HG03432 (cell line): Measurements from ENCODE around the gene EME2.

Experiments
- ATAC-seq: cut with Tn5 transposase; IDR thresholded peaks from one replicate; pipeline ENCODE4 v1.9.1; 2021; ENCODE audit warnings: mild to moderate bottlenecking, moderate library complexity; ENCODE audit not compliant: unreplicated experiment

Gene EME2

DNA sequence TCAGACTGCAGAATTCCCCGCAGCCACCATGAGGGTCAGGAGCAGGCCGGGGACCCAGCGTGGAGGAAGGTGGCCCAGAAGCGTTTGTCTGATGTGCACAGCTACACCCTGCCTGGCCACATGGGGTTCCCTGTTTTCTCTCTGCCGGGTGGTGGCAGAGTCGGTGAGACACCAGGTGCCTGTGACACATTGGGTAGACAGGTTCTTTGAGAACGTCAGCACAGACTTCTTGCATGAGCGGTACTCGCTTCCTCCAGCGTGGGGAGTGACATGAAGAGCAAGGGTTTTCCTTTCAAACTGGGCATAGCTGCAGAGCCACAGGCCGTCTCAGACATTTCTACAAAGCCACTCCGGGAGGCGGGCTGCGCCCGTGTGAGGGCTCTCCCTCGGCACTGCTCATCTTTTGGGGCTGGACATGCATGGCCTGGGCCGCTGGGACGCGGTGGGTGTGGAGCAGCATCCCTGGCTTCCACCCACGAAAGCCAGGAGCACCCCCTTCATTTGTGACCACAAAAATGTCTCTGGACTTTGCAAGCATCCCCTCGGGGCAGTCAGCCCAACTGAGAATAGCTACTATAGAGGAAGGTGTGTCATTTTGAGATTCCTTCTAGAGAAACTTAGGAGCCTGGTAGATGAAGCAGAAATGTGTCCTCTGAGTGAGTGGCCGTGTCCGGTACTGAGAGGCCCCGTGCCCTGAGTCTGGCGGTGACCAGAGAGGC lies 27.3 kb upstream of the EME2 start:
- ATAC-seq = no peak

DNA sequence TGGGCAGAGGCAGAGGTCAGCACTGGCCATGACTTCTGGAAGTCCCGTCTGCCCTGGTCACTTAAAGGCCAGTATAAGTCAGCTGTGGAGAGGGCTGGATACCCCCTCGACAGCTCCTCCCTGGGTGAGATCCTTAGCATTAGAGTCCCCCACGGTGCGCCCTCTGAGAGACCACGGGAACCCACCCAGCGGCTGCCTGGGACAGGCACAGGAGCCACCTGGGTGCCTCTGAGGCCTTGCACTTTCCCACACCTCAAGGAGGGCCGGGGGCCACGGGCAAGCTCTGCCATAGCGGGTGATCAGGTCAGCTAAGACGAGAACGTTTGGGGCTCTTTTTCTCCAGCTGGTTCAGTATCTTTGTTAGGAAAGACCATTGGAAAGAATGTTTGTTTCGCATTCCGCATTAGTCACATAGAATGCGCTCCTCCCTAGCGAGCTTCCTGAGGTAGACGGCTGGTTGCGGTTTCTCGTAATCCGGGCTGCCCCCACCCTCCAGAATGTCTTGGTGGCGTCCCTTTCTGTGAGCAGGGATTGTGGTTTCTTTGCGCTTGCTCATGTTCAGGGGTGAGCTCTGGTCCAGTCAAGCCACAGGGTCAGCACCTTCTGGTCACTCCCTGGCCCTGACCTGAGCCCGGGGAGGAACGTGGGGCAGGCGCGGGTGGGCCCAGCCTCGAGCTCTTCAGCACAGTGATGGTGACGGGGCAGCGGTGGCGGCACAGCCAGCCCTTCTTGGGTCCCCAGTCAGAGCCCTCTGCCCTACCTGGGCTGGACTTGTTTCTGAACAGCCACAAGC lies 26.5 kb upstream of the EME2 start:
- no peak for ATAC-seq

DNA sequence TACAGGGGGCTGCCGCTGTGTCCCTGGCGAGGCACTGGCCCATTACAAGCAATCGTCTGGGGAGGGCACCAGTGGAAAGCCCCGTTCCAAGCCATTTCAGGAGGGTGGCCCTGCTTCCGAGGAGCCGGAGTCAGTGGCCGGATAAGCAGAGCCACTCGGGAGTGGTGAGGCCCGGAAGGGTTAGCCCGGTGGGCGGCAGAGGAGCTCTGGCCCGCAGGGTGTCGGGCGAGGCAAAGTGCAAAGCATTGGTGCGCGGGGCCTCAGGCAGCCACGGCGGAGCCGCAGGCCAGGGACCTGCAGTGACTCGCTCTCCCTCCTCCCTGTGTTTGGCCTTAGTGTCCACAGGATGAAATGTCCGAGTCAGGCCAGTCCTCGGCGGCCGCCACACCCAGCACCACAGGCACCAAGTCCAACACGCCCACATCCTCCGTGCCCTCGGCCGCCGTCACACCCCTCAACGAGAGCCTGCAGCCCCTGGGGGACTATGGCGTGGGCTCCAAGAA lies 25.9 kb upstream of the EME2 start:
- ATAC-seq = no peak

DNA sequence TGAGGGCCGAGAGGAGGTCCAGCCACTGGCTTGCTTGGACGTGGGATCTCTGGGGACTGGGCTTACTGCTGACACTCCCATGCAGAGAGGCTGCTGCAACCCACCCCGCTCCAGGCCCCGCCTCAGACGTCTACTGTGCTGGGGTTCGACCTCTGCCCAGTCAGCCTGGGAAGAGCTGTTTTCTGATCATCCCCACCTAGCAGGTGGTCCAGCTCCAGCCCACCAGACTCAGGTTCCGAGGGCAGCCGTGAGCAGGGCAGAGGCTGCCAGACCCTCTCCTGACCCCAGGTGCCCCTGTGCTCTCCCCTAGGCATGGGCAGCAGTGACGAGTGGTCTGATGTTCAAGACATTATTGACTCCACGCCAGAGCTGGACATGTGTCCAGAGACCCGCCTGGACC lies 24.7 kb upstream of the EME2 start:
- ATAC-seq = no peak

DNA sequence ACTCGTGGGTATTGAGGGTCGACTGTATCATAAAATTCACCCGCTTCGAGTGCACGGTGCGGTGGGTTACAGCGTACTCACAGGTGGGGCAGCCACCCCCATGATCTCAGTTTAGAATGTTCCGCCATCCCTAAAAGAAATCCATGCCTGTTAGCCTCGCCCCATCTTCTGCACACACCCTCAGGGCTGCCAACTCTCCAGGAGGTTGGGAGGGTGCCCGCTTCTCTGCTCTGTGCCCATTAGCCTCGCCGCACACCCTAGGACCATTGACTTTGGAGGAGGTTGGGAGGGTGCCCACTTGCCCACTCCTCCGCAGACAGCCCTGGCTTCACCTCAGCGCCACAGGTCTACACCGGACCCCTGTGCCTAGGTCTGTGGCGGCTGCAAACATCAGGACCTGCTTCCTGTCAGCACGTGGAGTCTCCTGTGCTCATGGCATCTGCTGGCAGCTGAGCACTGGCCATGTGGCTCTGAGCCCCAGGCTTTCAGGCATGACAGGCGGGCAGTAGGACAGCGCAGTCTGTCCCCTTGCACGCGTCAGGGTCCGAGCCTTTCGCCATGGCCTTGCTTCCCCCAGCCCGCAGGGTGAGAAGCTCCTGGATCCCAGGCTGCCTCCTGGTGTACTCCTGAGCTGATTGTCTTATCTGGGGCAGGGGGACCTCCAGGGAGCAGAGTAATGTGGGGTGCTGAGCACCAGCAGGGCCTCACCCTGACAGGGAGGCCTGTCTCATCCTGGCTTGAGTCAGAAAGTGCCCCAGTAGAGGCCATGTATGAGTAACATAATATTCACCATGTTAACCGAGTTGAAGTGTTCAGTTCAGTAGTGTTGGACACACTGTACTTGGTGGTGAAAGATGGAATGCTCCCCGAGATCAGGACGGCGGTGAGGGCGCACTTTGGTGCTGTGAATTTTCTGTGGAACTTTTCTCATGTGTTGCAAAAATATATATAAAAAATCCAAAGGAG lies 23.2 kb upstream of the EME2 start:
- ATAC-seq = no peak

DNA sequence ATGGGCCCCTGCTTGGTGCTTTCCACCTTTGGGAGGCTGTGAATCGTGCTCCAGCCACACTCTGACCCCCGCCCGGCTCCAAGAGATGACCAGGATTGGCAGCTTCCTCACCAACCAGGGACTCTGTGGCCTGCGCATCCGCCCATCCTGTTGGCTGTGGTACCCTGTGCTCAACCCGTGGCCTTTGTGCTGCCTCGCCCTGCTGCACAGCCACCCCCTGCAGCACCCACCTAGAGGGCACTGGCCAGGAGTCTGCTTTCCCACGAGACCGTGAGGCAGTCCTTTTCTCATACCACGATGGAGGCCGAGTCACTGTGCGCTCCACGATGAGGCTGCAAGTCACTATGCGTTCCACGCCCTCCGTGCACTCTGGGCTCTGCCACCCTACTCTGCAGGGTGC lies 20.7 kb upstream of the EME2 start:
- ATAC-seq = no peak

DNA sequence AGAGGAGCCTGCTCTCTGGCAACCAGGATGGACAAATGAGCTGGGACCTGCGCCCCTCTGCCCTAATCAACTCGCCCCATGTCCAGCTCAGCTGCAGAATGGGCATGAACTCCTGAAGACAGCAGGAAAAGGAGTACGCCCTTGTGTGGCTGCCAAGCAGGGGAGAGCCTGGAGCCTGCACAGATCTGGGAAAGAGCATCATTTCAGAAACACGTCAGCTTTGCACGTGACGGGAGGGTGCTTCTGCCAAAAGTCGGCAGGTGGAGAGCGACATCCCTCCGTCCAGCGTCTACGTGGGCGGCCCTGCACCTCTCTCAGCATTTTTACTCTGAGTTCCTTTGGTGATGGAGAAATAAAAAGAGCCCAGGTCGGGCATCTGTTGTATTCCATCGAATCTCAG lies 19.8 kb upstream of the EME2 start:
- ATAC-seq = no peak

DNA sequence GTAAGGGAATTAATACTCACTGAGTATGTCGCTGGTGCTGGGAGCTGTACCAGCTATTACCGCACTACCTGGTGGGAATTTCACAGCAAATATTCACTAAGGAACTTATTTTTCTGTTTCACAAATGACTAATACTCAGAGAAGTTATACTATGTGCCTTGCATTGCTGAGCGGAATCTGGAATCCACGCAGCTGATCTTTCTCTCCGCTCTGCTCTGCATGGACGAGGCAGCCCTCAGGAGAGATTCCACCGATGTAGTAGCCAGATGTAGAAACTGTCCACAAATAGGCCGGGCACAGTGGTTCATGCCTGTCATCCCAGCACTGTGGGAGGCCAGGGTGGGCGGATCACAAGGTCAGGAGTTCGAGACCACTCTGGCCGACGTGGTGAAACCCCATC lies 18.4 kb upstream of the EME2 start:
- ATAC-seq = no peak

DNA sequence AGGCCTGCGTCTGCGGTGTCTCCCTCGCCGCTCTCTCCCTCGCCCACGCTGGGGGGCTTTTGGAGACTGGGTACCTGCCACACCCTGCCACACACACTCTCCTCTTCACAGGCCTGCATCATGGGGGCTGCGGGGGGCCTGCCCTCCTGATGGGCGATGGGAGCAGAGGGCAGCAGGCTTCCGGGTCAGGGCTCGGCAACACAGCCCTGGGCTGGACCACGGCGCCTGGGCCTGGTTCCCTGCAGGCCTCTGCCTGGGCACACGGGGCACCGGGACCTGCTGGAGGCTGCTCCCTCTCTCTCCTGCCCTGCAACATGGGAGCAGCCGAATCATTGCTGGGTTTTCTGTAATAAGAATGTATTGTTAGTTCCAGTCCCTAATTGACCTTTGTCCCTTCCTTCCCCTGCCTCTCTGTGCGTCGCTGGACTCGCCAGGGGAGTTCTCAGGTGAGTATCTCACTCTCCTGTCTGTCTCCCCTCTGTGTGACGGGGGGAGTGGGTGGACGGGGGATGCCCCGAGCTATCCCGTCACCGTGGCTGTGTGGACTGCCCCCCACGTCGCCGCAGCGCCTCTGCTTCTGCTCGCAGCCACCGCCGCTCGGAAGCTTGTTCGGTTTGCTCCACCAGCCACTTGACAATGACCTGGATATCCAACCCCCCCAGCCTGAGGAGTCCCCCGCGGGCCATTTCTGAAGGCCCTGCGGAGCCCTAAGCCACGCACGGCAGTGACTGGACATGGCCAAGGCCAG lies 14.7 kb upstream of the EME2 start:
- no peak for ATAC-seq

DNA sequence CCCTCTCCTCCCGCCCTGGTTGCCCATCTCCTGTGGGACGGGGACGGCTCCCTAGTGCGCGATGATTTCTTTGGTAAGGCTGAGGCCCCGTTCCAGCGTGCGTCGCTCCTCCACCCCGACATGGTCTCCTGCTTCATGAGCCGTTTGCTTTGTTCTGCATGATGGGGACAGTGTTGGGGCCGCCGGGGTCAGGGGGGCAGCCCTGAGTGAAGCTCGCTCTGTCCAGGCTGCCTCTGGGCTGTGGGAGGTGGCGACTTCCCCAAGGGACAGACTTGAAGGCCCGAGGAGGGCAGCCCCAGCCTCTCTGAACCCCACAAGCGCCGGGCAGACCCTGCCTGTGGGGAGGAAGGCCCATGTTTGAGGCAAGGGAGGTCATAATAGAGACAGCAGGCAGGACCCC lies 13.7 kb upstream of the EME2 start:
- no peak for ATAC-seq

DNA sequence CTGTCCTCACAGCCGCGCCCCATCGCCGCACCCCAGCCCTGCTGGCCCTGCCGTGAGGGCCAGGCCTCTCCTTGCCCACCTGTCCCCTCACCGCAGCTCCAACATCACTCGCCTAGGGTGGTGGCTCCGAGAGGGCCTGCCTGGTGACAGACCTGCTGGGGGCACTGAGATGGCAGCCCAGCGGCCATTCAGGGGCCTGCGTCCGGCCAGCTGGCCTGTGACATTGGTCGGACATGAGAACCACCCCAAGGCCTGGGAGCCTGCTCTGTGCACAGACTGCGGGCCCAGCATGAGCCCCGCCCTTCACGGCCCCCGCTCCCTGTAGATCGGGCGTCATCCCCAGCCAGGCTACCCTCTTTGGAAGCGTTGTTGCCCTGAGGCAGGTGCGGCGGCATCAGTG lies 13.1 kb upstream of the EME2 start:
- ATAC-seq = no peak

DNA sequence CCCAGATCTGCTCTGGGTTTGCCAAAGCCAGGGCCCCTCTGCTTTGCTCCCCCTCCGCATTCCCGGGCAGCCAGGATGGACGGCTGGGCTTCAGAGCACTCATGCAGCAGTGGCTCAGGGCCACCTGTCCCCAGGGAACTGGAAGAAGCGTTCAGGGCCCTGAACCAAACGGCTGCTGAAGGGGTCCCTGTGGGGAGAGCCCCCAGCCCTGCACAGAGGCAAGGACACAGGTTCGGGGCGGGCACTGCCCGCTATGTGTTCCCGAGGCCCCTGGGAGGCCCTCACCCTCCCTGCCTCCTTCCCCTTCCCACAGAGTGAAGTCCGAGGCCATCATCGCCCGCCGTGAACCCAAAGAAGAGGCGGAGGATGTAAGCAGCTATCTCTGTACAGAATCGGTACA lies 11.7 kb upstream of the EME2 start:
- no peak for ATAC-seq

DNA sequence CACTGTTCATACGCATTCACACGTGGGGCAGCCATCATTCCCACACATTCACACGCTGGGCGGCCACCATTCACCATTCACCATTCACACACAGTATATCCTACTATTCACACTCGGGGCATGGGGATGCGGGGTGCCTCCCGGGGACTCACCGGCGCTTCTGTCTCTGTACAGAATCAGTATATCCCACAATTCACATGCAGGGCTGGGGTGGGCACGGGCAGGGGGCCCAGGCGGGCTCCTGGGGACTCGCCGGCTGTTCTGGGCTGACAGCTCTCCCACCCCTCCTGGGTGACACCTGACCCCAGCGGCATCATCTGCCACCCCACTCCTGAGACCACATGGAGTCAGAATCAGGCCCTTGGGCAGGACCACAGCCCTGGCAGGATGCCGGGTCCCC lies 10.9 kb upstream of the EME2 start:
- ATAC-seq = no peak

DNA sequence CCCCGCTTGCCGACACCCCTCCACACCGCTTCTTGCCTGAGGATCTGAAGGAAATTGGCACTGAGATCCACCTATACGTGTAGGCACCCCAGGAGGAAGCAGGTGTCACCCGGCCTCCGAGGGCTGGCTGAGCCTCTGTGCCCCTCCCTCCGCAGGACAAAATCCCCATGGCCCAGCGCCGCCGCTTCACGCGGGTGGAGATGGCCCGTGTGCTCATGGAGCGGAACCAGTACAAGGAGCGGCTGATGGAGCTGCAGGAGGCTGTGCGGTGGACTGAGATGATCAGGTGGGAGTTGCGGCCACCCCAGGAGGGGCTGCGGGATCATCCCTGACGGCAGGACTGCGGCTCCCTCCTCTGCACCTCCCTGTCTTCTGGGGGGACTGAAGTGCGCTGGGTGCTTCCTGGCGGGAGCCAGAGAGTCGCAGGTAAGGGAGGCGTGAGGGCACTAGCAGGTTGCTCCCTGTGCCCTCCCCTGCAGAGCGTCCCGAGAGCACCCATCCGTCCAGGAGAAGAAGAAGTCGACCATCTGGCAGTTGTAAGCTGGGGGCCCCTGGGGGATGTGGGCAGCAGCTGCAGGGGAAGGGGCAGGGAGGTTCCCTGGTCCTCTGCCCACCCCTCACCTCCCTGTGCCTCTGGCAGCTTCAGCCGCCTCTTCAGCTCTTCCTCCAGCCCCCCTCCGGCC lies 10.3 kb upstream of the EME2 start:
- ATAC-seq = no peak

DNA sequence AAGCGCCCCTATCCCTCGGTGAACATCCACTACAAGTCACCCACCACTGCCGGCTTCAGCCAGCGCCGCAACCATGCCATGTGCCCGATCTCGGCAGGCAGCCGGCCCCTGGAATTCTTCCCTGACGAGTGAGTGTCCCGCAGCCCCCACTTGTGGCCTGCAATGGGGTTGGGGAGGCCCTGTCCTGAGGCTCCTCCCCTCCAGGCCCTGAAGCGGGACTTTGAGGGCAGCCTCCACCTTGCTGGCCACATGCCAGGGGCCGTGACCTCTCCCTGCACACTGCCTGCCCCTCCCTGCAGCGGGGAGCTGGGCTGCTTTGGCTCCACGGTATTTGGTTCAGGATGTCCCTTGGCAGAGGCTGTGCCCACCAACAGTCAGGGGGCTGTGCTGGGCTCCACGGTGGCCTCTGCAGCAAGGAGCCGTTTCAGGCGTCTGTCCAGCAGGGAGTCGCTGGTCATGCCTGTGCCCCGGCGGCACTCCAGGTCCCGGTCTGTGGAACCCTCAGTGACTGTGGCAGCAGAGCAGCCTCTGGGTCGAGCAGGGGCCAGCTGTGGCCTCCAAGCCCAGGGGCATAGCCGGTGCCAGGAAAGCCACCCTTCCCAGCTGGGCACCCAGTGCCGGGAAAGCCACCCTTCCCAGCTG lies 9.6 kb upstream of the EME2 start:
- no peak for ATAC-seq

DNA sequence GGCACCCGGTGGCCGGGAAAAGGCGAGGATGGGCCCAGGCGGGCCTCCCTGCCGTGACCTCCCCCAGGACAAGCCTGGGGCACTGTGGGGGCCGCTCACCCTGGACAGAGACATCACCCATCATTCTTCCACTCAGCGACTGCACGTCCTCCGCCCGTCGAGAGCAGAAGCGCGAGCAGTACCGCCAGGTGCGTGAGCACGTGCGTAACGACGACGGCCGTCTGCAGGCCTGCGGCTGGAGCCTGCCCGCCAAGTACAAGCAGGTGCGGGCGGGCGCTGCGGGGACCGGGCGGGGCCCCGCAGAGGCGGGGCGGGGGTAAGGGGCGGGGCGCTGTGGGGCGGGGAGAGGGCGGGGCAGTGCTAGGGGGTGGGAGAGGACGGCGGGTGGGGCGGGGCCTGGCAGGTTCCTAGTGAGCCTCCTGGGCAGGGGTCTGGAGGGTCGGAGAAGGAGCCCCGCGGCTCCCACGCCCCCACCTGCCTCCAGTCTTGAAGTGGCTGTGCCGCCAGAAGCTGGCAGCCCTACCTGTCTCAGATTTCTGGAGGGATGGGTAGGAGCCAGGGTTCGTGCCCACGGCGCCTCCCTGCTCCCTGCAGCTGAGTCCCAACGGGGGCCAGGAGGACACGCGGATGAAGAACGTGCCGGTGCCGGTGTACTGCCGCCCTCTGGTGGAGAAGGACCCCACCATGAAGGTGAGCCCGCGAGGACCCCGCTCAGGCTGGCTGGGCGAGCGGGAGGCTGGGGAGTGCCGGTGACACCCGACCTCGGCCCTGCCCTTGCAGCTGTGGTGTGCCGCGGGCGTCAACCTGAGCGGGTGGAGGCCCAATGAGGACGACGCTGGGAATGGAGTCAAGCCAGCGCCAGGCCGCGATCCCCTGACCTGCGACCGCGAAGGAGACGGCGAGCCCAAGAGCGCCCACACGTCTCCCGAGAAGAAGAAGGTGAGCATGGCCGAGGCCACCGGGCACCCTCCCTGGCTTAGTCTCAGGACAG lies 8.8 kb upstream of the EME2 start:
- ATAC-seq = no peak

DNA sequence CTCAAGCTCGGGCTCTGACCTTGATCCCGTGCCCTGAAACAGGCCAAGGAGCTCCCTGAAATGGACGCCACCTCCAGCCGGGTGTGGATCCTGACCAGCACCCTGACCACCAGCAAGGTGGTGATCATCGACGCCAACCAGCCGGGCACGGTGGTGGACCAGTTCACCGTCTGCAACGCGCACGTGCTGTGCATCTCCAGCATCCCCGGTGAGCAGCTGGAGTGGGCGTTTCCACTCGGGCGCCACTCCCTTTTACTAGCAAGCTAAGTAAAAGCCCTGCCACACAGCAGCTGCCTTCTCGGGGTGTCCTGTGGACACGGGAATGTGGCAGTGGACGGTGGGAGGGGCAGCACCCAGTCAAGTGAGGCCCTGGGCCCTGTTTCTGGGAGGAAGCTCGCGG lies 7.6 kb upstream of the EME2 start:
- ATAC-seq = no peak

DNA sequence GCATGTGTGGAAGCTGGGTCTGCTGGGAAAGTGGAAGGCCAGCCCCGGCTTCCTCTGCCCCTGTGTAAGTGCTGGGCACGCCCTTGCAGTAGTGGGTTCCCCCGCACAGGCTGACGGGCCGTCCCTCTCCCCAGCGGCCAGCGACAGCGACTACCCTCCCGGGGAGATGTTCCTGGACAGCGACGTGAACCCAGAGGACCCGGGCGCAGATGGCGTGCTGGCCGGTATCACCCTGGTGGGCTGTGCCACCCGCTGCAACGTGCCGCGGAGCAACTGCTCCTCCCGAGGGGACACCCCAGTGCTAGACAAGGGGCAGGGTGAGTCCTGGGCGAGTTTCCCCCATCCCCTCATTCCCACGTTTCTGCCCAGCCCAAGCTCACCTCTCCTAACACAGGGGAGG lies 6.8 kb upstream of the EME2 start:
- no peak for ATAC-seq
